Measurements from ENCODE around the gene PGR.

Gene PGR

DNA sequence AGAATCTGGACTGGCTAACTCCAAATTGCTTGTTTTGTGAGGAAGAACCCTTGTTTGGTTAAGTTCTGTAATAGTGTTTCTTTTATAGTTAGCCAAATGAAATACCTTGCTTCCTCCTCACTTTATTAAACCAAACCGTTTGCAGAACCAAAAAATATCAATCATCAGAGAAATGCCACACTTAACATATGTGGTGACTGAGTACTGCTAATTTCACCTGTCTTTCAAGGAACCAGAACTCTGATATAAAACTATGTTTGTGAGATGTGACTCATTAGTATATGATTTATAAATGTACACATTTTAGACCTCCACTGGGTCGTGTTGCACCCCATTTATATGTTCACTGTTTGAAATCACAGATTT is 119.9 kb downstream of the PGR start:
- no peak for DNase-seq (ENCODE audit: low spot score)

DNA sequence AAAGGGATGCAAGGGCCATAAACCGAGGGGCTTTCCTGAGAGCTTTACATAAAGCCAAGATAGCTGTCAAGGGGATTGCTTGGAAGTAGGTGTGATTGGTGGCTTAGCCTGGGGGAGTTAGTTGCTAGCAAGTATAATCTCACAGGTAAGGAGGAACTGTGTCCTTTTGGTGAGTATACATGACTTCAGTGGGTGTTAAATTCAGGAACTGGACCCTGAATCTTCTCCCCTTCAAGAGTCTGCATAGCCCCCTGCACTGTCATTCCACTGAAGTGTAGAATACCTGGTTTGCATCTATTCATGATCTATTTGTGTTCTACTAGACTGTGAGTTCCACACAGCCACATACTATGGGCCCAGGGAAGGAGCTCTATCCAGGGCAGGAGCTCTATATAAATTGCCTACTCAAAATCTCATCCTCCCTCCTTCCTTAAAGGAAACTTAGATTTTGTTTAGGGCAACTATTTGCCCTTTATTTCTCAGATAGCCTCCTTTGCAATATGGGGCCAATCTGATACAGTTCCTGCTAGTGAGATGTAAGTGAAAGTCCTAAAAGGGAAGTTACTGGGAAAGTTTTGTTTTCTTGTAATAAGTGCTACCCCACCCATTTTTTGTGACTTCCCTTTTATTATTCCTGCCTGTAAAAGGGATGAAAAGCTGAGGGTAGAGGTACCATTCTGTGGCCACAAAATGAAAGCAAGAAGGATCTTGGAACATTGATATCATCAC is 120.5 kb downstream of the PGR start:
- DNase-seq (ENCODE audit: low spot score): no peak

DNA sequence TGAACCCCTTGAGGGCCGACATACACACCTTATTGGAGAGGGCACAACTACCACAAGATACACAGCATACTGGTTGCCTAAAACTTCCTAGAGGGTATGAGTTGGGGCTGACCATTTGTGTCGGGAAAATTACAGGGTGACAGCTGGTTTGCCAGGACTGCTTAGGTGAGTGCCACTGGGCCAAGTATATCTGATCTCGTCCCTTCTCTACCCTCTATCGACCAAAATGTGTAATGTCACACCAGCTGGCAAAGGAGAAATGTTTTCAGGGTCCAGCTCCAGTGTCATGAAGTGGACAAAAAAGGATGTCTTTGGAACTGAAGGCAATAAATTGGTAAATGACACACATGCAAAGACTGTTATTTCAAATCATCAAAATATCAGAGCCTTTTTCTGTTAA is 126.1 kb downstream of the PGR start:
- DNase-seq (ENCODE audit: low spot score): no peak

DNA sequence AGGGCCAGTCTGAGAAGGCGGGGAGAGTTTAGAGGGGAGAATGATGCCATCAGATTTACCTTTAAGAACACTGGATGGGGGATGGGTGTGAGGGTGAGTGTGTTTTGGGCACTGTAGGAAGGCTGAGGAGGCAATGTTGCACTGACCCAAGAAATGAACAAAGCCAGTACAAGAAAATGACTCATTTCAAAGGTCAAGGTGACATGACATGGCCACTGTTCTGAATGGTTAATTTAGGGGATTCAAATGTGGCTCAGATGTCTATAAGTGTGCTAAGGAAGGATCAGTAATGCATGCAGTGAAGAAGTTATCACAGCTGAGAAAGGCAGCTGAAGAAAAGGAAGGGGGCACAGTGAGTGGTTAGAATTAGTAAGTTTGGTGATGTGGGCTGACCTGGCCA is 129.9 kb downstream of the PGR start:
- no peak for DNase-seq (ENCODE audit: low spot score)

DNA sequence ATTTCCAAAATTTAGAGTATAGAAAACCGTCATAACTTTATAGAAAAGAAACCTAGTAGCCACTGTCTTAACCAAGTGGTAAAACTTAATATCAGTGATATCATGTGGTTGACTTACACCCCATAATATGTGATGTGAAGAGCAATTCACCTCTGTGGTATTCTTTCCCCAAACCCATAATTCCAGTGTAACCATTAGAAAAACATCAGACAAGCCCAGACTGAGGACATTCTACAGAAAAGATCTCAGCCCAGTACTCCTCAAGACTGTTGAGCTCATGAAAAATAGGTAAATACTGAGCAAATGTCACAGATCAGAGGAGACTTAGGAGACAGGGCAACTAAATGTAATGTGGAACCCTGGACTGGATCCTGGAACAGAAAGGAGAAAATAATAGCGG is 134.6 kb downstream of the PGR start:
- no peak for DNase-seq (ENCODE audit: low spot score)

DNA sequence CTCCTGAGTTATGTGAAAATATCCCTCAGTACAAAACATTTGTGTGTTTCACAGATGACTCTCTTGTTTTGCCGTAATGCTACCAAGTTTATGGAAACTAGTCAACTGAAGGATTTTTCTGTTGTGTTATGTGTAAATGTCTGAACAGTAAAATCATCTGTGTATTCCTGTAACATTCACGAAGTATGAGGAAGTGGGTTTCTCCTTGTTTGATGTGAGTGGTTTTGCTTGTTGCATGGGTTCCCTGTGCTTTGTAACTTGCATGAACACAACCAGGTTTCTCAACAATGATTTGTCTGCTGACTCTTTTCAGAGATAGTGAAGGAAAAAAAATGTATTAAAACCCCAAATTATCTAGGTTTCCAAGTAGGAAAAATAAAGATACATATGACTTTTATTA is 138.1 kb downstream of the PGR start:
- no peak for DNase-seq (ENCODE audit: low spot score)

DNA sequence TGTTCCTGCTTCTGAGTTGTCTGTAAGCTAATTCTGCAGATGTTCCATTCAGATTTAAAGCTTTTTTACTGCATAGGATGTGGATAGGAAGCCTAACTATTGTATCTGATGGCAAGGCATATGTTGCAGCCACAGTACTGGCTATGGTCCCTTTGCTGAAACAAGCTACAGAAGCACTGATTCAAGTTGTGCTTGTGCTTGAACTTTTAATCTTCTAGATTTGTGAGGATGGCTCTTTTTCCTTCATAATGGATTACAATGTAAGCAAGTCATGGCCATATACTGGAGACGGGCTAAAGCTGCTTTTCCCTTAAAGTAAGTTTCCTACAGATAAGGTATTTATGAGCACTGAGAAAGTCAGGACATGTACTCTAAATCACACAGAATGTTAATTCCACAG is 138.7 kb downstream of the PGR start:
- no peak for DNase-seq (ENCODE audit: low spot score)

DNA sequence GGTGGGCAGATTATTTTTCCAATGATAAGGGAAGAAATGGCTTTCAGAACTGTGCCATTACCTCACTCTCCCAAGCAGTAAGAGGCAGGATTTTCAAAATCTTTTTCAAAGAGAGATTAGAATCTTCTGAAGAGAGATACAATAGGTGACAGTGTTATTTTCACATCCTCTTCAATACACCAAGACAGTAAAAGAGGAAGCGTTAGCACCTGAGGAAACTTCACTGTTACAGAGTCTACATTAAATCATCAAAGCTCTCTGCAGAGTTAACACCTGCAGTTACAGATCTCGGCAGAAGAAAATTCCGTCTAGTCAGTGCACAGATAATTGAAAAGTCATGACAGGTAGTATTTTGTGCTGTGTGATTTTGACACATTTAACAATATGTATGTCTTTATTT is 144.9 kb downstream of the PGR start:
- DNase-seq (ENCODE audit: low spot score): no peak

DNA sequence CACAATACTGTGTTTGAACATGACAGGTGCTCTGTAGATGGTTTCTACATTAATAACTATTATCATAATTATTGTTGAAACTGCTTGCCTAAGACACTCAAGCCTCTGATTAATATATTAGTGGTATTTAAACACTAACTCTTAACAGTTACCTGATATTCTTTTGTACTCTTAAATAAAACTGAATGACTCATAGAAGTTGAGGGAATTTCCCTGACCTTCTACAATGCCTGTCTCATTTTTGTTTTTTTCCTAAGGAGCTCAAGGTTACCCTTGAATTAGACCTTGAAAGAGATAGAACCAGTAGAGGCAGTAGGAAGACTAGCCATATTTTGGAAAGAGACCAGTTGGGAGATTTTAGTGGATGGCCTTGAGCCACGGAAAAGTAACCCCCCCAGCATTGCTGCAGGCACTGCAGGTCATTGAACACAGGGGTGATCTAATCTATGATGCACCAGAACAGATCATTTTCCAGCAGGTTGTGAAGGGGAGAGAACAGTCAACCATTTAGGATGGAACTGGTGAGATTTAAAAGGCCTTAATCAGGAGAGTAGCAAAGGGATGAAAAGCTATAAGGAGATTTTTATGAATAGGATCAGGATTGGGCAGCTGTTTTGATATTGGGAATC is 148.3 kb downstream of the PGR start:
- DNase-seq (ENCODE audit: low spot score): no peak

DNA sequence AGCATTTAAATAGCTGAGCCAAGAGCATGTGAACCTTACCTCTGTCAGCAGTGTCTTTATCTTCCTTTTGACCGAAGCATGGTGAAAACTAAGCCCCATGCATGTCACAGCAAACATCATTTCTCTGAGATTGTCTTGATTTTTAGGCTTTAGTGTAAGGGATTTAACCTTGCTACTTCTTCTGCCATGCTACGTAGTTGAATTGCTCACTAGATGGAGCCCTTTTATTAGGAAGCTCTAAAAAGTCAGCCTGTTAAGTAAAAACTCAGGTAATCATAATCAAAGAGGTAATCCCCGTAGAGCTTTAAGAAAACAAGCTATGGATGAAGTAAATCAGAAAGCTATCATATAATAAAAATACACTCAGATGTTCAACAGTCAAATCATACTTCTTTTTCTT is 149.5 kb downstream of the PGR start:
- no peak for DNase-seq (ENCODE audit: low spot score)
